ENCODE data around the gene ST3GAL3. TPM values are rescaled to one million over a fixed set of nuclear protein-coding genes. Genes with fewer than 3 reads are reported as not detected.

The ST3GAL3 gene
- total RNA-seq, 1 experiment from 2014 or later, result 8.3 TPM

DNA sequence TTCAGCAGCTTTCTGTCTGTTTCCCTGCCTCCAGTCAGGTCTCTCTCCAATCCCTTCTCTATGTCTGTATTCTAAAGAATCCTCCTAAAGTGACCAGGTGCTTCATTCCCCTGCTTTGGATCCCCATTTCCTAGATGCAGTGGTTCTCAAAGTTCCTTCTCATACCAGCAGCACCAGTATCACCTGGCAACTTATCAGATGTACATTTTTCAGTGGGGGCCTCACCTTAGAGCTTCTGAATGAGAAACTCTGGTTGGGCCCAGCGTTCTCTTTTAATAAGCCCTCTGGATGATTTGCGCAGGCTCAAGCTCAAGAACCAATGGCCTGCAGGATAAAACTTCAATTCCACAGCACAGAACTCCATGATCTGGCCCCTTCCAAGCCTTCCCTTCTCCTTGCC, 200.9 kb downstream of the ST3GAL3 start:
- no peak overlapping the region for H3K4ac ChIP-seq (ENCODE audit: low read depth, low read length)
- no peaks in the 10 kb centered on the region for H3K9me3 ChIP-seq (ENCODE audit: control insufficient read depth, low read depth, low read length)
- no peak overlapping the region for H3K27ac ChIP-seq (ENCODE audit: insufficient read length, low read depth, low read length)
- H3K18ac ChIP-seq (ENCODE audit: insufficient read length, low read depth, low read length), result no peak overlapping the region
- Mint-ChIP-seq H3K27me3 (ENCODE audit: low read depth) (peaks cover 5% of the 10 kb centered on the region), H3K9me3 (no peaks in the 10 kb centered on the region), H3K36me3 (ENCODE audit: insufficient read depth in 1 of 3, low read depth in 3 of 3) (no peaks in the 10 kb centered on the region), H3K4me1 (peaks cover 14 to 17% of the 10 kb centered on the region in 2 experiments), H3K4me3 (no peak overlapping the region), H3K27ac (no peak overlapping the region)
- no peak overlapping the region for H4K8ac ChIP-seq (replicated peaks; ENCODE audit: insufficient read length, low read depth, low read length)
- H2BK120ac ChIP-seq (ENCODE audit: low read depth, low read length, poor library complexity, severe bottlenecking), result no peak overlapping the region
- H2BK5ac ChIP-seq (ENCODE audit: insufficient read length, low read length), result no peak overlapping the region
- no peaks in the 10 kb centered on the region for H4K20me1 ChIP-seq (ENCODE audit: control insufficient read depth, insufficient read depth, insufficient read length)
- no peaks in the 10 kb centered on the region for H3K27me3 ChIP-seq (ENCODE audit: insufficient read depth, low read length)
- H3K23me2 ChIP-seq (ENCODE audit: insufficient read length, low read depth, low read length, poor library complexity, severe bottlenecking), result no peaks in the 10 kb centered on the region
- H2AK5ac ChIP-seq (ENCODE audit: insufficient read length, low read length), result no peak overlapping the region
- H3K4me2 ChIP-seq (ENCODE audit: insufficient read depth, insufficient read length, low read length), result no peak overlapping the region
- no peak overlapping the region for H3K56ac ChIP-seq (ENCODE audit: insufficient read length, low read depth, low read length)
- no peak overlapping the region for H3T11ph ChIP-seq (ENCODE audit: low read length)
- peaks cover 11% of the 10 kb centered on the region for H3K4me1 ChIP-seq (ENCODE audit: insufficient read depth, low read length)
- H4K5ac ChIP-seq (ENCODE audit: insufficient read length, low read depth, low read length), result no peak overlapping the region
- H2AFZ ChIP-seq (ENCODE audit: low read length), result no peak overlapping the region
- no peak overlapping the region for H2BK15ac ChIP-seq (ENCODE audit: low read depth, low read length)
- H3K79me1 ChIP-seq (ENCODE audit: insufficient read depth, low read depth, low read length, poor library complexity, severe bottlenecking), result no peaks in the 10 kb centered on the region
- no peak overlapping the region for H4K91ac ChIP-seq (ENCODE audit: insufficient read length, low read depth, low read length)
- H3K23ac ChIP-seq (ENCODE audit: insufficient read length, low read depth, low read length), result no peak overlapping the region
- H3K79me2 ChIP-seq (ENCODE audit: insufficient read depth, low read length), result no peaks in the 10 kb centered on the region
- no peak for DNase-seq
- H3K9ac ChIP-seq (ENCODE audit: extremely low read depth, insufficient read length, low read length), result no peak overlapping the region
- H2BK20ac ChIP-seq (ENCODE audit: low read depth, low read length, poor library complexity, severe bottlenecking), result no peak overlapping the region
- H2BK12ac ChIP-seq (ENCODE audit: insufficient read length, low read depth, low read length), result no peak overlapping the region
- H3K14ac ChIP-seq (ENCODE audit: insufficient read depth, low read length), result no peak overlapping the region
- WGBS (ENCODE audit: extremely low coverage, insufficient read length, low lambda C conversion rate), result no CpG with 5 or more reads among the region's 2 CpGs
- TF ChIP-seq, protein P1, sequence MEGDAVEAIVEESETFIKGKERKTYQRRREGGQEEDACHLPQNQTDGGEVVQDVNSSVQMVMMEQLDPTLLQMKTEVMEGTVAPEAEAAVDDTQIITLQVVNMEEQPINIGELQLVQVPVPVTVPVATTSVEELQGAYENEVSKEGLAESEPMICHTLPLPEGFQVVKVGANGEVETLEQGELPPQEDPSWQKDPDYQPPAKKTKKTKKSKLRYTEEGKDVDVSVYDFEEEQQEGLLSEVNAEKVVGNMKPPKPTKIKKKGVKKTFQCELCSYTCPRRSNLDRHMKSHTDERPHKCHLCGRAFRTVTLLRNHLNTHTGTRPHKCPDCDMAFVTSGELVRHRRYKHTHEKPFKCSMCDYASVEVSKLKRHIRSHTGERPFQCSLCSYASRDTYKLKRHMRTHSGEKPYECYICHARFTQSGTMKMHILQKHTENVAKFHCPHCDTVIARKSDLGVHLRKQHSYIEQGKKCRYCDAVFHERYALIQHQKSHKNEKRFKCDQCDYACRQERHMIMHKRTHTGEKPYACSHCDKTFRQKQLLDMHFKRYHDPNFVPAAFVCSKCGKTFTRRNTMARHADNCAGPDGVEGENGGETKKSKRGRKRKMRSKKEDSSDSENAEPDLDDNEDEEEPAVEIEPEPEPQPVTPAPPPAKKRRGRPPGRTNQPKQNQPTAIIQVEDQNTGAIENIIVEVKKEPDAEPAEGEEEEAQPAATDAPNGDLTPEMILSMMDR (conservative IDR thresholded peaks at IDR 0.05), result no peak
